Omental fat pad (tissue), 4 donors: ENCODE results near the gene CCDC83. TPM values are rescaled to one million over a fixed set of nuclear protein-coding genes. Genes with fewer than 3 reads are reported as not detected.

Experiments
- ATAC-seq: fragments of 150-250 bp; one replicate; pipeline ENCODE4 v1.9.1; 2016; ENCODE audit warnings: mild to moderate bottlenecking, moderate library complexity; ENCODE audit not compliant: low FRiP score
- DNase-seq: peaks from one replicate; pipeline ENCODE4 v3.0.0-alpha.2; 2019; ENCODE audit warnings: low spot score
- CTCF ChIP-seq, 3 donors: fragments of 450-650 bp; IDR thresholded peaks; one replicate each; pipeline ENCODE4 v1.5.1; 2016 to 2017; ENCODE audit warnings: antibody characterized with exemption in 3 of 3, mild to moderate bottlenecking in 3 of 3, moderate library complexity in 2 of 3
- total RNA-seq, 4 donors: library from RNA; depleted of rRNA; stranded (reverse); fragments of >200 nt; gene quantifications; one replicate each; pipeline ENCODE4 v1.1.0, GENCODE V29; 2016

Gene CCDC83
- total RNA-seq, 4 donors from 2014 or later: 3.2 TPM; not detected in 3

- TF ChIP-seq CTCF (IDR thresholded peaks at IDR 0.05): no peak
- DNase-seq: no peak
- ATAC-seq: no peak
Measured at GRCh38 chr11:85822814-85823213, 32.4 kb upstream of the CCDC83 start.

- ATAC-seq (no peak), DNase-seq (no peak)
- no peak for TF ChIP-seq CTCF (IDR thresholded peaks at IDR 0.05)
Measured at GRCh38 chr11:85823816-85824215, 31.4 kb upstream of the CCDC83 start.

- ATAC-seq (no peak), DNase-seq (no peak)
- no peak for TF ChIP-seq CTCF (IDR thresholded peaks at IDR 0.05)
Measured at GRCh38 chr11:85825616-85826015, 29.6 kb upstream of the CCDC83 start.

GRCh38 chr11:85826116-85826855 lies 28.9 kb upstream of the CCDC83 start:
- no peak for DNase-seq
- TF ChIP-seq CTCF (IDR thresholded peaks at IDR 0.05): no peak
- no peak for ATAC-seq

- DNase-seq (no peak), ATAC-seq (peak; percentile 67)
- TF ChIP-seq CTCF (IDR thresholded peaks at IDR 0.05): no peak
Measured at GRCh38 chr11:85827748-85828639, 27.2 kb upstream of the CCDC83 start.

- ATAC-seq: no peak
- no peak for TF ChIP-seq CTCF (IDR thresholded peaks at IDR 0.05)
- no peak for DNase-seq
Measured at GRCh38 chr11:85828640-85828978, 26.6 kb upstream of the CCDC83 start.
